Activated T-helper 1 cell treated with anti-CD3 and anti-CD28 coated beads, Interleukin-2, amount 50 U/mL, for 16 hours (primary cell): Measurements from ENCODE around the gene TPRG1L.

Source experiments
- DNase-seq, 2 donors: peaks; one replicate each; pipeline ENCODE4 v3.0.0-alpha.2; 2020; ENCODE audit warnings: low read depth in 1 of 2, low spot score in 1 of 2

The TPRG1L gene

DNA sequence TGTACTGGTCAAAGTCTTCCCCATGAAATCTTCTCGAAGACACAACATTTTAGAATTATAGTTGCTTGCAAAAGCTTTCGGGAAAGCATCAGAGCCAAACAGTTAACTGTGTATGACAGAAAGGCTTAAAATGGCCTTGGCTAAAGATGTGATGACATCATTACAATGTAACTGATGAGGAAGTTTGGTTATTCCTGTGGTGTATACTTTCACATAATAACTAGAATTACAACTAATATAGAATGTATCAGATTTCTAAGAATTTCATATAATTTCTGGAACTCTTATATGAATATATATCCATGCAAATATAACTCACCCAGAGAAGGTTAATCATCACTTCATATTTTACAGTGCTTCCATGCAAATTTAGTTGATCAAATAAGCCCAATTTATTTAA is 35.9 kb downstream of the TPRG1L start:
- no peak for DNase-seq

DNA sequence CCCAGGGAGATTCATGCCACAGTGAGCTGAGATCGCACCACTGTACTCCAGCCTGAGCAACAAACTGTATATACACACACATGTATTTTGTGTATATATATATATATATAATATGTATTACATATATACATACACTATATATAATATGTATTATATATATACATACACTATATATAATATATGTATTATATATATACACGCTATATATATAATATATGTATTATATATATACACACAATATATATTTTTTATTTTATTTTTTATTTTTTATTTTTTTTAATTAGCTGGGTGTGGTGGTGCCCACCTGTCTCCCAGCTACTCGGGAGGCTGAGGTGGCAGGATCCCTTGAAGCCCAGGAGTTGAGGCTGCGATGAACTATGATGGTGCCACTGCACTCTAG is 36.8 kb downstream of the TPRG1L start:
- no peak for DNase-seq

DNA sequence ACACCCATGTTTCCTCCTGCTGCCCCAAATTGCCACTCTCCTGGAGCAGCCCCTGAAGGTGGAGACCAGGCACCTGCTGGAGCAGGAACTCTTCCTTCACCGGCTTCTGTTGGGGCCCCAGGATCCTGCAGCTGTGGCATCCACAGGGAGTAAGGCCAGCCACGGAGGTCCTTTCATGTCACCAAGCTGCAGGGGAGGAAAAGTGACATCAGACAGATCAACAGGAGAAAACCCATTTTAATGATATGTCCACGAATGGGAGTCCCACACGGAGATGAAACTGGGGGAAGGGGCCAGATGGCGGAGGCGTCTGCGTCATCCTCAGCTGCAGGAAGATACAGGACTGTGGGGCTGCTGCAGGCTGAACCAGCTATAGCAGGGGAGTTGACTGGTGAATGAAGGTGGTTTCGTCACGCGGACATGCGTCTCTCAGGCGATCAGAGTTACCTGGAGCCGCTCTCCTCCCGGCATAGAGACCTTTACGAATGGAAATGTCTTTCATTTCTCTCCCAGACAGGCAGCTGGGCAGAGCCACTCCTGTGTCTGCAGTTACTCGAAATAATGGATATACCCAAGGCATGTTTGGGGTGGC is 37.4 kb downstream of the TPRG1L start:
- DNase-seq: no peak

DNA sequence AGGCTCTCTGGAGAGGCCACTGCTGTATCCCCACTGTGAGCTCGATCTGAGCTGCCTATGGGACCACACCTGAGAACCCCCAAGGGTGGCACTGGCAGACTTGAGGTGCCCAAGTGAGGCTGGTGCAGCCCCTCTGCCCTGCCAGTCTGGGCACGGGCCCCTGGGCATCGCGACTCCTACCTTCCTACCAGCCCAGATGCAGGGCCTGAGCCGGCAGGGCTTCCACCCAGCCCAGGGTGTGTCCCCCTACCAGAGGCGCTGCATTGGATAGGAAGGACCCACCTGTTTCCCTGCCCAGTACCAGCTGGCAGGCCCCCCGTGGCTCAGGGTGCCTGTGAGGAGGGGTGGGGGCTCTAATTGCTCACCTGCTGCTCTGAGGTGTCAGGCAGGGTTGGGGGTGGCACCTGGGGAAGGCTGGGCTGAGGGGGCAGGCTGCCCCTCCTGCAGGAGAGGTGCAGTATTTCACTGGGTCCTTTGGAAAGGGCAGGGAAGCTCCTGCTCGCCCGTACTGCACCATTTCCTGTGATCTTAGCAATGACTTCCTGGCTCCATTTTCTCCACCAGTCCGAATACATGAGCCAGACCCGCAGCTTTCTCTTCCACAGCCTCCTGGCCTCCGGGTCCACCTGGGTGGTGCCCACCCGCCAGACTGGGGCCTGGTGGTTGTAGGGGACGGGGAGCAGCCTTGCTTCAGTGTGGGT is 39.3 kb downstream of the TPRG1L start:
- DNase-seq: no peak

DNA sequence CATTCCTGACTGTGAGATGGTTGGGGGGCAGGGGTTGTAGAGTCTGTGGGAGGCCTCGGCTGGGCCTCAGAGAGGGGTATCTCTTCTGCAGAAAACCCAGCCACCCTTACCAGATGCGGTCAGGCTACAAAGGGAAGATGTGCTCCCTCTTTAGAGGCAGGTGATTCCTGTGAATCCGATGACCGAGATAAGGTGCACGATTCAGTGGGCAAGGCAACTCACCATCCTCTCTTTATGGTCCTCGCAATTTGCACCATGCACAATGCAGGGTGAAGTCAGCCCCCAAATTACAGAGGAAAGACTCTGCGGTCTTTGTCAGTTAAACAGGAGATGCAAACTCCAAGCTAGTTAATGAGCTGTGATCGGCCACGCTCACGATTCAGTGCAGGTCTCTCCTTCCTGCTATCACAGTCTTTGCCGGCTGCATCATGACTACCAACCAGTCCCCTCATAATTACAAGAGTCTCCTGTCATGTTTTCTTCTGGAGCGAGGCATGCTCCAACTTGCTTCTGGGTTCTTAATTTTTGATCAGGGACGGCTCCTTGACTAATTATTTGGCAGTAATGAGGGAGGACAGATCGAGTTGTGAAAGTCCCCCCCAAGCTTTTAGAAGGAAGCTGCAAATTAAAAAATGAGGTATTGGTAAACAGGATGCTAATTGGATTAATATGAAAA is 40.0 kb downstream of the TPRG1L start:
- DNase-seq: no peak

DNA sequence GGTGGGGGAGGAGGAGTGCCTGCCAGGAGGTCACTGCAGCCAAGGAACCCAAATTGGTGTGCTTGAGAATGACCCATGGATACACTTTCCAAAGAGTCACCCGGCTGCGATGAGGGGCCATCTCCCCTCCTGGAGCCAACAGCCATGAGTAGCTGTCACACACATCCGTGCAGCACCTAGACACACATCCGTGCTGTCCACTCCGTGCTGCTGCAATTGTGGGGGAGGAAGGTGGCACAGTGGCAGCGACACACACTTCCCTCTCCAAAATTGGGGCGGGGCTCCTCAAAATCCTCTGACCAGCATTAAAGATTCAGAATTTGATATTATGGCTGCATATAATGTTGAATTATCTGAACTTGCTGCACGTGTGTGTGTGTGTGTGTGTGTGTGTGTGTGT is 43.3 kb downstream of the TPRG1L start:
- DNase-seq: no peak

DNA sequence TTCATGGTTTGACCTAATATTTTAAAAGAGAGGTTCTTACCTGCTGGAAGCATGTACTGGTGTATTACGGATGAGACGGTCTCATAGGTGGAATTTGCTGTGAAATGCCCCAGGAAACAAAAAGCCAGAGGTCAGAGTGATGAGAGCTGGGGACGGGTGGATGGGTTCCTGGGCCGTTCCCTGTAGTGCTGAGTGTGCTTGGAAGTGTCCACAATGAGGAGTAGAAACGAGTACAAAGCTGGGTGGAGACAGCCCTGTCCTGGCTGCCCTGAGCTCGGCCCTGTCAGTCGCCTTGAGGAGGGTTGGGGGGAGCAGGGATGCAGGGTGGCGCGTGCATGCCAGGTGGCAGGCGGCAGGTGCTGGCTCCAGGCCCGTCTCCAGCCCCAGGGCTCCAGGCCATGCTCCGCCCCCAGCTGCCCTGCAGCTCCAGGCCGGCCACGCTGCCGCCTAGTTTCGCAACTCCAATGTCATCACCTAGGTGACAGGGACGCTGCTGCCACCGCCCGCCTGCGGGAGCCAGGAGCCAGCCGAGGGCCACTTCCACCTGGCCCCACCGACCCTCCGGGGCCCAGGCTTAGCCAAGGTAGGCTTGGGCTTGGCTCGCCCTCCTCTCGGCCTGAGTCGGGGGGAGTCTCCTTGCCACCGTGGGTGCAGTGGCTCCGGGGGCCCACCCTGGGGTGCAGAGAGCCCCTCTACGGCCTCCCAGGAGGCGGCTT is 43.9 kb downstream of the TPRG1L start:
- no peak for DNase-seq

DNA sequence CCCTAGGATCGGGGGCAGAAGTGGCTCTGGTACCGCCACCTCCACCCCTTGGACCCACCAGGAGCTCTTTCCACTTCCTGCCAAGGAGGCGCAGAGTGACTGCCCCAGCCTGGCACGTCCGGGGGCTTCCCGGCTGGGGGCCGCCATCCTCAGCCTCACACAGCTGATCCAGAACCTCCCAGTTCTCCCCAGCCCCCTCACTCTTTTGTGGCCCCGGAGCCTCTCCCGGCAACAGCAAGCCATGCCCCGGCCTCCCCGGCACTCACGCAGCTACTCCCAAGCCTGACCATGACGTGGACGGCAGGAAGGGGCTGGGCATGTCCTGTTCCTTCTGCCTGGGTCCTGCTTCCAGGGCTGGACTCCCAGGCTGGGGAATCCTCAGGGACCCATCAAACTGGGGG is 44.6 kb downstream of the TPRG1L start:
- DNase-seq: no peak

DNA sequence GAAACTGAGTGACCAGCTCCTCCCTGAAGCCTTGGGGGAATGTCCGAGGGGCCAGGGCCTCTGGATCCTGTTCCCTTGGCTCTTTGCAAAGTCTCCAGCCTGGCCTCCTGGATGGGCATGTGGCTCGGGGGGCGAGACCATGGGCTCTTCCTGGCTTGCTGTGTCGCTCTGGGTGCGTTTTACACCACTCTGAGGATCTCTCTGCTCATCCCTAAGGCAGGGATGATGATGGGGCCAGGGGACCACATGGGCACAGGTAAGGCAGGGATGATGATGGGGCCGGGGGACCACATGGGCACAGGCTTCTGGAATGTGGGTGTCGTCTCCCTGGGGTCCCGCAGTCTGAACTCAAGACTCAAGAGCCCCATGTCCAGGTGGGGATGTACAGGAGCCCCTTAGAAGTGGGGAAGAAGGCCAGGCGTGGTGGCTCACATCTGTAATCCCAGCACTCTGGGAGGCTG is 45.2 kb downstream of the TPRG1L start:
- no peak for DNase-seq

DNA sequence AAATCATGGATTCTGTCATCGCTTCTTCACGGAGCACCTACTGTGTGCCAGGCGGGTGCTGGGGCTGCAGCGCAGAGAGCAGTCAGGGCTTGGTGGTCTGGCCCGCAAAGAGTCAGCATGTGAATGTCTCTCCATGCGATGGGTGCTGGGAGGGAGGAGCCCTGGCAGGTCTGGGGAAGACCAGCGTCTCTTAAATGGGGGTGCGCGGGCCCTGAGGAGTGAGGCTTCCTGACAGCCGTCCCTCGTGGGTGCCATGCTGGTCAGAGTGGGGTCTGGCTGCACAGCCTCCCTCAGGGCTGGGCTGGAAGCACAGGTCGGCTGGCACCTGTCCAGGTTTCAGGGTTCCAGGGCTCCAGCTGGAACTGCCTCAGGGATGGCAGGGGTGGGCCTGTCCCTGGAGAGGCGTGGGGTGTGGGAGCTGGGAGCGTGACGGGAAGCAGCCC is 46.0 kb downstream of the TPRG1L start:
- no peak for DNase-seq

DNA sequence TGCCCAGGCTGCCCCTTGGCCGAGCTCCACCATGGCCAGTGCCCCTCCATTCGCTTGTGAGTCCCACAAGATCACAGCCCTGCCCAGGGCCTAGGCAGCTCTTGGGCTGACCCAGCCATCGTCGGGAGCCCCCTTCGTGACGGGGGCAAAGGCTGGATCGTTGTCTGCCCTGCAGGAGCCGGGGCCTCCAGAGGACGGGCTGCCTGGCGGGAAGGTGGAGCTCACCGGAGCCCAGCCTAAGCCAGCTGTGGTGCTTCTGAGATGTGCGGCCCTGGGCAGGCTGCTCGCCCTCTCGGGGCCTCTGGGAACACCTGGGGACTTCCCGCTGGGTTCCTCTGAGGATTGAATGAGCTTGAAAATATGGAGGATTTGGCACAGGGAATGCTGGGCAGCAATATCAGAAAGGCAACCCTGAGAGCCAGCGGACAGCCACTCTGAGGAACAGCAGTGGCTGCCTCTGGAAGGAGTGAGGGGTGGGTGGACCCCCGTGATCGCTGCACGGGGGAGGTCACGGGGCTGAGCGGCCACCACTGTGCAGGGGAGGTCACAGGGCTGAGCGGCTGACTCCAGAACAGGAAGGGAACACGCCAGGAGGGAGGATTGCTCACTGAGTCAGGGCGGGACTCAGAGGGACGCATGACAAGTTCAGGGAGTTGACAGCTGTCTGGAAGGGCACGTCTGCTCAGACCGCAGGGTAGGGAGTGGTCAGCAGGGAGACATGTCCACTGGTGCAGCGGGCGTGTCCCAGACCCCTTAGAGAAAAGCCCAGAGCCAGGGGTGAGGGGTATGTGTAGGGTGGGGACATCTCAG is 46.8 kb downstream of the TPRG1L start:
- no peak for DNase-seq

DNA sequence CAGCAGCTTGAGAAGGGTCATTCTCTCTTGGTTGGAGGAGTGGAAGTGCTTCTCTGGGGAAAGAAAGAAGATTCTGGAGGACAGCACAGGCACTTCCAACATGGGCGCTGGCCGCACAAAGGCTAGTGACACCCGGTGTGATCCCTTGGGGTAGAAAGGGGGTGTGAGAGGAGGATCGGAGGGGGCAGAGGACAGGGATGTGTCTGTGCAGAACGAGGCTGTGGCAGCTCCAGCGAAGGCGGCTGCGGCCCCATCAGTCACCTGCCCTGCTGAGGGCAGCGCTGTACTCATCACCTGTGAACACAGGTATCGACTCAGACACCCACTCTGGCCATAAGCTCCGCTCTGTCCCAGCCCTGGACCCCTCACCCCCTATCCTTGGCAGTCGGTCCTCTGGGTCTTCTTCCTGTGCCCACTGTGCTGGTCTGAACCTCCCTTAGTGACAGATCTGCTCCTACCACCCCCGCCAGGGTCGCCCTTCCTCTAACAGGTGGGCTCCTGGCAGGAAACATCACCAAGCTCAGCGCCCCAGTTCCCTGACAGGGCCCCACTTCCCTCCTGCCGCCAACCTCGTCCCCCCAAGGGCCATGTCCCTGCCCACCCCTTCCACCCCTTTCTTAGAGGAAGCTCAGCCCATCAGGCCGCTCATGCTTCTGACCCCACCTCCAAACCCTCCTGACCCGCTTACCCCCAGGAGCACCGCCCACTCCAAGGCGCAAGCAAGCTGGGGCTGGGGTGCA is 47.6 kb downstream of the TPRG1L start:
- DNase-seq: no peak

DNA sequence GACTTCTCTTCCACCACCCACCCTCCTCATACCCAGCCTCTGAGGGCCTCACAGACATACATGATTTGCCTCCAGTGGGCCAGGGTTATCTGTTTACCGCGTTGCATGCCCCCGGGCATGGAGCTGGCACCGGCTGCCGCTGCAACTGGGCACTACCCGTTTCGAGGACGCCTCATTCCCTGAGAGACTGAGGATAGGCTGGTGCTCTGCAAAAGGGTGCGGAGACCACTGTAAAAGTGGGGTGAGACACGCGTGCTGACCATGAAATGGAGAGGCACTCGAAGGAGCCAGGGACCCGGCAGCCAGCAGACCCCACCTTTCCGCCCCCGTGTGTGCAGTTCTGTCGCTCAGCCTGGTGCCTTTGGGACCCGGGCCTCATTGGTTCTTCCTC is 48.2 kb downstream of the TPRG1L start:
- no peak for DNase-seq

DNA sequence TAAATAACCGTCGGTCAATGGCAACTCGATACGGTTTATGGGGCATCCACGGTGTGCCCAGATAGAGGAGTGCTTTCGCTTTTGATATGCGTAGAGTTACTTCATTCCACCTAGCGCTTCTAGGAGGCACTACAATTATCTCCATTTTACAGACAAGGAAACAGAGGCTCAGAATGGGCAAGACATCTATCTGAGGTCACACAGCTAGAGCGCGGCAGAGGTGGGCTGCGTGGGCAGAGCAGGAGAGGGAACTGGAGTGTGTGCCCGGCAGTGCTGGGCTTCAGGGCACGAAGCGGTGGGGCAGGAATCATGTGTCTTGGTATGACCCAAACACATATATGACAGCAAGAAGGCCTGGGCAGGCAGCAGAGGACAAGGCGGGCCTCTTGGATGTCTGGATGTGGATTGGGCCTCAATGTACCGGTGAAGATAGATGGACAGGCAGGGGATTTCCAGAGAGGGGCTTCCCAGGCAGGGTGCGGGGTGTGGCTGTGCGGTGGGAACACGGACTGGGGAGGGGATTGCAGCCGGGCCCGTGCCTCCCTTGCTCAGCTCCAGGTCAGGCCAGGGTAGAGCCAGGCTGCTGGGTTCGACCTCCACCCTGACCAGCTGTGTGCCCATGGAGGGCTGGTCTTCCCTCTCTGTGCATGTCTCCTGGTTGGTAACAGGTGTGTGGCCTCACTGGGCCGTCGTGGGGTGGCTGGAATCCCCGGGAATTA is 48.7 kb downstream of the TPRG1L start:
- DNase-seq: no peak

DNA sequence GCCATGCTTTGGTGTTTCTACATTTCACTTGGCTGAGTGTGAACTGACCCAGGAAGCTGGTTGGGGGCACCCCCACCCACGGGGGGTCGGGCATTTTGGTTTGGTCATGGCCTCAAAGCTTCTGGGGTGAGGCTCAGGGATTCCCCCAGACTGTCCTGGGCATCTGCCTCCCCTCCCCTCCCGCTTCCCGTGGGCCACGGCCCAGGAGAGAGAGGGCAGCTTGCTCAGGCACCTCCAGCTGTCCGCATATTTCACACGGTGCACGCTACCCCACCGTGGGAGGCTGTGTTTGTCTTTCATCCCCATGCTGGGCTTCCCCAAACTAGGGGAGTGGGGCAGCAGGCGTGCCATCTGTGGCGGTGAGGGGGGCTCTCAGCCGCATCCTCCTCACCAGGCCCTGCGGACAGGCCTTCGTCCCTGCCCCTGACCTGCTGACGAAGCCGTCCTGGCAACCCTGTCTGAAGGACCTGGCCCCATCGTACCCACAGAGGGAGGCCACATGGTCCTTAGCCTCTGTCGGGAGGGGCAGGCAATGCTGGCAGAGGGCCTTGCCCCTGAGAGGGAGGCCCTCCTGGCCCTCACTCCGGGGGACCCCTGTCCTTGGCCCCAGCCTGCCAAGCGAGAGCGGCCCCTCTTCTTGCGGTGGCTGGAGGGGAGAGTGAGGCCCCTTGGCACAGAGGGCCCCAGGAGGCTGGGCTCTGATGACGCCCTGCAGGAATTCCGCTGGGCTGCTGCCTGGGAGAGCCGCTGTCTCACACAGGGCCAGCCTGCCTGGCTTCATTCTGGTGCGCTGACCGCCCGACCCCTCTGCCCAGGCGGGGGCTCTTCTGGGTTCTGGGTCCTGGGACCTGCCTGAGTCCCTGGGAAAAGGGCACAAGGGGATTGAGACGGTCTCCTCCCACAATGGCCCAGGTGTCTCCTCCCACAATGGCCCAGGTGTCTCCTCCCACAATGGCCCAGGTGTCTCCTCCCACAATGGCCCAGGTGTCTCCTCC is 49.6 kb downstream of the TPRG1L start:
- DNase-seq: no peak

DNA sequence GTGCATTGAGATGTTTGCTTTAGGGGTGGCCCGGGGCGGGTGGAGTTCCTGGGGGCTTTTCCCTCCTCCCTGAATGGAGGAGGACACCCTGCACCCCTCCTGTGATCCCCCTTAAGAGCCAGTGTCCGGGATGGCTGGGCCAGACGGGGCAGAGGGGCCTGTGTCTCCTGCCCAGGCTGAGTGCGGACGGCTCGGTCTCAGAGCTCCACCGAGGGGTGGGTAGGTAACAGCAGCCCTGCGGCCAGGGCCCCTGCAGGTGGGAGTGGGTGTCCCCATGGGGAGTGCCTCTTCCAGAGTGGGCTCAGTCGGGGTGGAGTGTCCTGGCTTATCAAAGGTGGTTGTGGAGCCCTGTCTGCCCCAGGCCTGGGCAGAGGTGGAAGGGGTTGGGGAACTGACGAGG is 50.6 kb downstream of the TPRG1L start:
- no peak for DNase-seq

DNA sequence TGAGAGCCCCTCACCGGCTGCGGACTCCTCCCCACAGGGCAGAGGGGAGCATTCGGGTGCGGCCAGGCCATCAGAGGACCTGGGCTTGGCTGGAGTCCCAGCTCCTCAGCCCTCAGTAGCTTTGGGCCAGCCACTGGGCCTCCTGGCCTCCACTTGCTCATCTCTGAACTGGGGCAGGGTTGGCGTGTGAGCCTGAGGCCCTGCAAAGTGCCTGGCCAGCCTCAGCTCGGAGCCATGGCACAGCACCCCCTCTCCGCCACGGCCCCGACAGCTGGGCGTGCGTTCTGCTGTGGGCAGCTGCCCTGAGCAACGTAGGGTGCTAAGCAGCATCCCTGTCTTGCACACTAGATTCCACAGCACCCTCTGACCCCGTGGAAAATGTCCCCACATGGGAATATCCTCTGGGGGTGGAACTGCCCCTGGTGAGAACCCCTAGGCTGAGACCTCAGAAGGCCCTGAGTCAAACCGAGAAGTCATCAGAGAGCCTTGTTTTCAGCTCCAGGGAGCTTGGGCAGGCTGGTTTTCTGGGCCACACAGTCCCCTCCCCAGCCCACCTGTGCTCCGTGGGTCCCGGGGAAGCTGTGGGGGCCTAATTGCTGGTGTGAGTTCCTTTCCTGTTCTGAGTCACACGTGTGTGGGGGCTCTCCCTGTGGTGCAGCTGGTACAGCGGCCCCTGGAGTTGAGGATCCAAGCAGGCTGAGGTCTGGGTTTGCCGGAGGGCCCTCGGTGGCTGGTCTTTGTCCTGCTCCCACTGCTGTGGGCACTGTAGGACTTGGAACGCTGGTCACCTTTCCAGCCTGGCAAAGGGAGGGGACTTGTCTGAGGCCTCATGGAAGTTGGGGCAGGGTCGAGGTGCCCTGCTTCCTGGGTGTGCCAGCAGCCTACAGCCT is 52.0 kb downstream of the TPRG1L start:
- no peak for DNase-seq
